HepG2 (cell line): ENCODE measurements around the gene HOXD4.

ENCODE experiments used
- GABPB1 ChIP-seq: IDR thresholded peaks from 2 replicates; pipeline ENCODE4 v1.6.1; 2016; ENCODE audit warnings: mild to moderate bottlenecking, missing genetic modification reagents, moderate library complexity, missing compliant biosample characterization
- RAD21 ChIP-seq: fragments of 450-650 bp; formaldehyde crosslinking; IDR thresholded peaks from 2 replicates; pipeline ENCODE4 v1.5.0; 2020; ENCODE audit warnings: mild to moderate bottlenecking
- TF ChIP-seq, protein P1 (sequence below): sonication (generic); formaldehyde crosslinking; IDR thresholded peaks from 2 replicates; pipeline ENCODE4 v1.9.0; 2021; ENCODE audit warnings: missing genetic modification reagents, borderline replicate concordance

DNA sequence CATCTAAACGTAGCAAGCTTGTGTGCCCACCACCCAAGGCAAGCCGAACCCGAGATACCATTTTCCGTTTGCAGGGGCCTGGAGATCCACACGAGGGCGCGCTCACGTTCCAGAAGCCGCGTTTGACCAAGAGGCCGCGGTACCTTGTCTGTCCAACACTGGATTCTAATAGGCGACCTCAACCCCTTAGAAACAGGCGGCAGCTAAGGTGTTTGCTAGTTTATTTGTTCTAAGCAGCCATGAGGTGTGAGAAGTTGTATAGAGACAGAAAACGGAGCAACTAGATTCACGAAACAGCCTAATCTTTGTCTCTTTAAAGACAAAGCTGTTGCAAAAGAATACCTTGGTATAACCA is 40.1 kb upstream of the HOXD4 start:
- TF ChIP-seq, protein P1, sequence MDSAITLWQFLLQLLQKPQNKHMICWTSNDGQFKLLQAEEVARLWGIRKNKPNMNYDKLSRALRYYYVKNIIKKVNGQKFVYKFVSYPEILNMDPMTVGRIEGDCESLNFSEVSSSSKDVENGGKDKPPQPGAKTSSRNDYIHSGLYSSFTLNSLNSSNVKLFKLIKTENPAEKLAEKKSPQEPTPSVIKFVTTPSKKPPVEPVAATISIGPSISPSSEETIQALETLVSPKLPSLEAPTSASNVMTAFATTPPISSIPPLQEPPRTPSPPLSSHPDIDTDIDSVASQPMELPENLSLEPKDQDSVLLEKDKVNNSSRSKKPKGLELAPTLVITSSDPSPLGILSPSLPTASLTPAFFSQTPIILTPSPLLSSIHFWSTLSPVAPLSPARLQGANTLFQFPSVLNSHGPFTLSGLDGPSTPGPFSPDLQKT (CRISPR knock-in tag), result no peak
- peak; percentile 32; the same call in 1 of the 2 replicates for TF ChIP-seq RAD21 (CRISPR knock-in tag)
- no peak for TF ChIP-seq GABPB1 (CRISPR knock-in tag)
